B cell (primary cell): ENCODE results near the gene NXNL1. TPM values are rescaled to one million over a fixed set of nuclear protein-coding genes. Genes with fewer than 3 reads are reported as not detected.
"Not testable (repeated sequence)": the region's sequence is repeated elsewhere in the genome, so short reads cannot be mapped to it uniquely, and the experiment has no call there.

Source experiments
- ATAC-seq: fragments of 200-7000 bp; cut with Tn5 transposase; one replicate; pipeline ENCODE4 v1.10.0; 2021; ENCODE audit warnings: low read depth, mild to moderate bottlenecking, moderate number of reproducible peaks, moderate library complexity
- CTCF ChIA-PET: fragments of 350-600 bp; sonication (Branson Sonifier 250); formaldehyde crosslinking; loops from one replicate; lab custom pipeline; 2021; ENCODE audit warnings: antibody characterized with exemption, inconsistent platforms; lab: Charles Lee
- POLR2A ChIA-PET: fragments of 350-600 bp; sonication (Branson Sonifier 250); formaldehyde crosslinking; loops from one replicate; lab custom pipeline; 2021; ENCODE audit warnings: antibody characterized with exemption; lab: Charles Lee
- DNase-seq: peaks from one replicate; pipeline ENCODE4 v3.0.0; 2013
- H2AFZ ChIP-seq: 2 replicates; pipeline ENCODE4 v1.6.1; 2012; ENCODE audit warnings: mild to moderate bottlenecking, low read depth, low read length; ENCODE audit not compliant: insufficient read depth, poor library complexity, severe bottlenecking
- H3K27ac ChIP-seq, 2 donors: 1 replicate in 1 of 2; 2 replicates in 1 of 2; pipeline ENCODE4 v1.5.1; 2012 to 2013; ENCODE audit warnings: low read length in 2 of 2, mild to moderate bottlenecking in 2 of 2, moderate library complexity in 1 of 2
- H3K27me3 ChIP-seq, 4 experiments: fragments of 200-600 bp in 1 of 4; sonication (generic) in 1 of 4; replicated peaks in 1 of 4; 1 replicate in 2 of 4; 2 replicates in 2 of 4; pipeline versions ENCODE4 v1.6.1 to v1.7.0; 2013 to 2016; ENCODE audit warnings: low read length in 3 of 4, mild to moderate bottlenecking in 2 of 4, mixed read lengths in 1 of 4, moderate library complexity in 1 of 4; ENCODE audit not compliant: insufficient read depth in 4 of 4, control insufficient read depth in 3 of 4; ENCODE audit errors: control extremely low read depth in 1 of 4
- H3K36me3 ChIP-seq, 2 experiments: replicated peaks in 1 of 2; 1 replicate in 1 of 2; 2 replicates in 1 of 2; pipeline versions ENCODE4 v1.6.1 to v1.7.1; 2013; ENCODE audit warnings: low read length in 1 of 2; ENCODE audit not compliant: insufficient read depth in 2 of 2, control insufficient read depth in 1 of 2; ENCODE audit errors: control extremely low read depth in 1 of 2, extremely low read depth in 1 of 2
- H3K4me1 ChIP-seq, 2 donors: fragments of 200-600 bp in 1 of 2; sonication (generic) in 1 of 2; 1 replicate in 1 of 2; 2 replicates in 1 of 2; pipeline versions ENCODE4 v1.5.1 to v1.6.1; 2013 to 2017; ENCODE audit warnings: low read length in 2 of 2; ENCODE audit not compliant: control insufficient read depth in 2 of 2, insufficient read depth in 2 of 2
- H3K4me2 ChIP-seq: replicated peaks from 2 replicates; pipeline ENCODE3; 2012; ENCODE audit warnings: mild to moderate bottlenecking, low read depth, low read length; ENCODE audit not compliant: poor library complexity, severe bottlenecking
- H3K4me3 ChIP-seq, 5 experiments: fragments of 200-600 bp in 1 of 5; sonication (generic) in 1 of 5; 1 replicate in 3 of 5; 2 replicates in 2 of 5; pipeline versions ENCODE4 v1.5.1 to v1.7.0; 2011 to 2016; ENCODE audit warnings: low read length in 4 of 5, mild to moderate bottlenecking in 4 of 5, low read depth in 2 of 5, control low read depth in 1 of 5, moderate library complexity in 1 of 5; ENCODE audit not compliant: insufficient read depth in 1 of 5; ENCODE audit errors: control extremely low read depth in 1 of 5, extremely low read depth in 1 of 5
- H3K79me2 ChIP-seq: fragments of 200-600 bp; sonication (generic); one replicate; pipeline ENCODE4 v1.6.0; 2016; ENCODE audit warnings: low read length; ENCODE audit not compliant: control insufficient read depth, insufficient read depth
- H3K9ac ChIP-seq: fragments of 200-600 bp; sonication (generic); 2 replicates; pipeline ENCODE4 v1.6.1; 2017; ENCODE audit warnings: mild to moderate bottlenecking, low read length, moderate library complexity
- H3K9me3 ChIP-seq, 3 donors: one replicate each; pipeline versions ENCODE4 v1.6.1 to v1.7.1; 2013; ENCODE audit warnings: low read length in 2 of 3; ENCODE audit not compliant: control insufficient read depth in 2 of 3, insufficient read depth in 1 of 3; ENCODE audit errors: control extremely low read depth in 1 of 3
- H4K20me1 ChIP-seq: 2 replicates; pipeline ENCODE4 v1.6.0; 2012; ENCODE audit warnings: mild to moderate bottlenecking, low read length; ENCODE audit not compliant: insufficient read depth, control insufficient read depth, poor library complexity, severe bottlenecking
- H3K27ac Mint-ChIP-seq: one replicate; pipeline ENCODE4 v1.8.0; 2021; ENCODE audit warnings: mixed read lengths
- H3K27me3 Mint-ChIP-seq: one replicate; pipeline ENCODE4 v1.8.0; 2021; ENCODE audit warnings: mixed read lengths
- H3K4me1 Mint-ChIP-seq: one replicate; pipeline ENCODE4 v1.8.0; 2021; ENCODE audit warnings: mixed read lengths
- H3K4me3 Mint-ChIP-seq: one replicate; pipeline ENCODE4 v1.8.0; 2021; ENCODE audit warnings: mixed read lengths
- H3K9me3 Mint-ChIP-seq: one replicate; pipeline ENCODE4 v1.8.0; 2022; ENCODE audit warnings: mixed read lengths; ENCODE audit not compliant: insufficient read depth
- CTCF ChIP-seq: fragments of 200-600 bp; IDR thresholded peaks from one replicate; pipeline ENCODE4 v1.8.0; 2022; ENCODE audit warnings: antibody characterized with exemption, mild to moderate bottlenecking
- EZH2 ChIP-seq: IDR thresholded peaks from 2 replicates; pipeline ENCODE4 v1.6.1; 2012; ENCODE audit warnings: borderline replicate concordance, low read depth, mild to moderate bottlenecking, moderate library complexity, low read length; ENCODE audit not compliant: insufficient read depth, poor library complexity, severe bottlenecking
- WGBS: methylation state at CpG from one replicate; pipeline ENCODE4 v1.1.5; 2013; ENCODE audit warnings: missing lambda C conversion rate; ENCODE audit not compliant: insufficient coverage; 5-methylcytosine and 5-hydroxymethylcytosine counted together
- intact Hi-C: fragments of 100-400 bp; cut with micrococcal nuclease; formaldehyde crosslinking; loops from one replicate; pipeline ENCODE4 v1.10.0; 2022
- polyA plus RNA-seq: library from polyadenylated mRNA; depleted of rRNA; stranded (reverse); fragments of >200 nt; gene quantifications from 2 replicates; pipeline ENCODE4 v1.2.3, GENCODE V29; 2012
- total RNA-seq, 2 donors: library from RNA; stranded (reverse); fragments of 120-200 nt in 1 of 2; gene quantifications; 1 replicate in 1 of 2; 2 replicates in 1 of 2; pipeline versions ENCODE4 v1.2.3 to v1.2.4, GENCODE V29; 2013 to 2022

Gene NXNL1
- total and polyA plus RNA-seq, 2 donors (not counting 1 experiment from before 2014, with no cell fraction given), result not detected

GRCh38 chr19:17475541-17476115 is 14.9 kb upstream of the NXNL1 start:
- H3K79me2 ChIP-seq, result no peaks in the 10 kb centered on the region
- no peak overlapping the region for H3K4me3 Mint-ChIP-seq
- ChIA-PET CTCF (interaction anchor here (1.0 kb wide), 1 partner anchor 19 kb away, joined by 4 read pairs; no protein-coding TSS in a partner anchor), POLR2A (no interaction called here)
- H3K27me3 Mint-ChIP-seq, result no peaks in the 10 kb centered on the region
- H3K27ac Mint-ChIP-seq, result no peak overlapping the region
- no peak overlapping the region for H2AFZ ChIP-seq
- no peak for DNase-seq
- H3K4me1 Mint-ChIP-seq, result peaks cover 8% of the 10 kb centered on the region
- H4K20me1 ChIP-seq, result no peaks in the 10 kb centered on the region
- H3K27me3 ChIP-seq, result no peaks in the 10 kb centered on the region
- 78% methylated on average over 8 of the region's 10 CpGs for WGBS
- H3K4me2 ChIP-seq, result no peak overlapping the region
- no peak overlapping the region for H3K9ac ChIP-seq
- H3K36me3 ChIP-seq, result no peaks in the 10 kb centered on the region
- no peak overlapping the region for H3K27ac ChIP-seq
- no peak for ATAC-seq
- intact Hi-C loops, result no loop called here
- no peaks in the 10 kb centered on the region for H3K9me3 ChIP-seq
- no peak for TF ChIP-seq CTCF
- TF ChIP-seq EZH2, result no peak
- no peaks in the 10 kb centered on the region for H3K9me3 Mint-ChIP-seq
- no peak overlapping the region for H3K4me3 ChIP-seq
- H3K4me1 ChIP-seq, result peaks cover 6 to 7% of the 10 kb centered on the region in 2 donors

- H3K27ac Mint-ChIP-seq, H3K27me3 ChIP-seq, H3K36me3 ChIP-seq, H3K9me3 ChIP-seq, ATAC-seq, H3K4me1 ChIP-seq, H3K27me3 Mint-ChIP-seq, H3K27ac ChIP-seq, H3K9me3 Mint-ChIP-seq, H3K4me1 Mint-ChIP-seq, H3K4me3 ChIP-seq, H3K4me3 Mint-ChIP-seq, H2AFZ ChIP-seq, H3K79me2 ChIP-seq, H4K20me1 ChIP-seq, DNase-seq, H3K9ac ChIP-seq, H3K4me2 ChIP-seq, POLR2A ChIA-PET, intact Hi-C loops: not testable (repeated sequence)
- 80% methylated on average over 2 of the region's 6 CpGs for WGBS
- CTCF ChIA-PET, result interaction anchor here (1.0 to 1.2 kb wide), 2 partner anchors 20 to 26 kb away, joined by 3 to 4 read pairs; partner anchors contain the start of gene TMEM221
Observed at GRCh38 chr19:17475011-17475540, 14.3 kb upstream of the NXNL1 start.
